GM18520 (cell line): ENCODE data around the gene DCK.
A peak's percentile ranks its signal among the peaks of the same experiment; 100 is the strongest.

Experiments
- ATAC-seq: cut with Tn5 transposase; IDR thresholded peaks from one replicate; pipeline ENCODE4 v1.9.1; 2021; ENCODE audit not compliant: unreplicated experiment

DCK gene

DNA sequence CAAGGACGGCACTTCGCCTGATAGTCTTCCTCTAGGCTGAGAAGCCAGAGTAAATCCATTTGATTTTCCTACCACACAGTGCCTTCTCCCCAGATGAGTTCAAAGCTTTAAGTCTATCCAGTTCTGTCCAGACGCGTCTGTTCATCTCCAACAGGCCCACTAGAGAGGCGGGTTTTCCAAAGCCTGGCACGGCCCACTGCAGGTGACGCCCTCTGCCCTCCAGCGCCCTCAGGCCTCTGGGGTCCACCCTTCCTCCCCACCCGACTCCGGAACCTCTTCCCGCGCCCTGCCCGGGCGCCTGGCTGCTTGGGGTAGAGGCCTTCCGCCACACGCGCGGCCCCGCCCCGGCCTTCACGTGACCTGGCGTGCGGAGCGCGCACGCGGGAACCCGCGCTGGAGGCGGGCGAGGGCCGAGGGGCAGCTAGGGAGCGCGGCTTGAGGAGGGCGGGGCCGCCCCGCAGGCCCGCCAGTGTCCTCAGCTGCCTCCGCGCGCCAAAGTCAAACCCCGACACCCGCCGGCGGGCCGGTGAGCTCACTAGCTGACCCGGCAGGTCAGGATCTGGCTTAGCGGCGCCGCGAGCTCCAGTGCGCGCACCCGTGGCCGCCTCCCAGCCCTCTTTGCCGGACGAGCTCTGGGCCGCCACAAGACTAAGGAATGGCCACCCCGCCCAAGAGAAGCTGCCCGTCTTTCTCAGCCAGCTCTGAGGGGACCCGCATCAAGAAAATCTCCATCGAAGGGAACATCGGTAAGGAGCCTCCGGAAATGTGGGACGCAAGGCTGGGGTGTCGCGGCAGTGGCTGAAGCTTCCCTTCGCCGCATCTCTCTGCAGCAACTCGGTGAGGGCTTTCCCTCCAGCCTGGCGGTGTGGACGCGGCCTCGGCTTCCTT, at the start of gene DCK:
Gene DCK, plus strand, starts transcription at position 469 of the 888 bp plus-strand sequence. Its CDS starts 187 bp downstream, at position 656.
- peak; percentile 85 for ATAC-seq

DNA sequence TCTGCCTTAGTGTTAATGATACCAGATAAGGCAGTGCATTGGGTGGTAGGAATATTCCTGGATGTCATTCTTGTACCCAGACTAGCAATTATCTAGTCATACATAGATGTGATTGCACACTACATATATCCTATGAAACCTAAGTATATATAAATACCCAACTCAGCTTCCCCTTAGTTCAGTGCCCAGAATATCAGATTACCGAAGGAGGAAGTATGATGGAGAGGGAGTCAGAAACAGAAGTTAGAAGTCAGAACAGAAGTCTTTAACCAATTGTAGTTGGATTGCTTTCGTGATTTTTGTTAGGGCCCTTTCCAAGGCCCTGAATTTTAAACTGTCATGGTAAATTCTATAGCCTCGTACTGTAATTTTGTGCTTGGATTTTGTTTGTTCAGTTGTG, 48.4 kb upstream of the DCK start:
- no peak for ATAC-seq

DNA sequence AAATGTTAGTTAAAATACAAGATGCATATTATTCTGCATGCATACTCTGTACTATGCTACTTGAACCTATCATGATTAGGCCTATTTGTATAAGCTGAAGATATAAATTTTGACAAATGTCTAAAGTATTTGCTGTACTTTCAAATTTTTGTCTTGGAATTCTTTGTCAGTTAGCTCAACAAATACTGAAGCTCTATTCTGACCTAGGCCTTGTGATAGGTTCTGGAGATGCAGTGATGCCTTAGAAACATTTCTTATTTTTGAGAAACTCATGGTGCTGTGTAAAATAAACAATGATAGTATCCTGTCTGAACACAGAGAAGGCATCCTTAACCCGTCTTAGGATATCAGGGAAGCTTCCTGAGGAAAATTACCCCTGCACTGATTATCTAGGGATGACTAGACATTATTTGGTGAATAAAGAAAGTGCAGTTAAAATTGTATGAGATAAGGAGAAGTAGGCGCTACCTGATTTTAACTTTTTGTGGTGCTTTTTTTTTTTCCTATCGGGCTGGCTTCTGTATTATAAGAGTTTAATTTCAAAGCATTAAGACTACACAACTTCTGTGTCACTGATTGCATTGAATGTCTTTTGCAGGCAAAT, 47.9 kb upstream of the DCK start:
- ATAC-seq, result no peak

DNA sequence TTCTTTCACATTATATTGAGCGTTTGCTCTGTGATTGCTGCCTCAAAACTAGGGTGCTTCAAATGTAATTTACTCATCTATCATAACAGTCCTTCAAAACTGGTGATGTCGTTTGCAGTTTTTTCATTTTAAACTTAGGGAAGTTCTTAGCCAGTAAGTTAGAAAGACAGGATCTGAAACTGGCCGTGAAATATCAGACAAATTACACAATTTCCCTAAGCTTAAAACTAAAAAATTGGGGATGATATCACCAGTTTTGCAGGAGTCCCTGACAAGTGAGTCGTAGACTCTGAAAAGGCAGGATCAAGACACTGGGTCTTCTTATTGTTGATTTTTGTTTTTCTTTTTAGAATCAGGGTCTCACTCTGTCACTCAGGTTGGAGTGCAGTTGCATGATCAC, 46.5 kb upstream of the DCK start:
- no peak for ATAC-seq

DNA sequence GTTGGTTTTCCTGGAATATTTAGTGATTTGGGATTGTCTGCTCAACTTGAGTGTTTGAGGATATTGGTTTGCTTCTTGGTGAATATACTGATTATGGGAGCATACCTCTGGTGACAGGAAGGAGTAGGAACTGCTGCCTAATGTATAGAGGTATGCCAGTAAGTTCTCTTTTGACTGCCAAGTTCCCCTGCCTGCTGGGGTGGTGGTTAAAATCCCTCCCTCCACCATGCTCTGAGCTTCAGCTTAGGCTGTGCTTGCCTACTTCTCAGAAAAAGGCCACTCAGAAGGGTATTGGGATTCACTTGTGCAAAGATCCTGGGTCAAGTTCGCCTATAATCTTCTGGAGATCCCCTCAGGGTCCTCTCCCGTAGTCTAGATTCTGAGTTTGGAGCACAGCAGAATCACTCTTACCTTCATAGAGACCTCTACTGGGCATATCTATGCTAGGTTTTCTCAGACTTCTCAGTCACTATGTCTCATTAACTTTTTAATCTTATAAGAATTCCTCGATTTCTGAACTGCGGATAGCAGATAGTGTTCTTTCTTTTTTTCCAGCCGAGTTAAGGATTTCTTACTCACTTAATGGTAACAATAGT, 44.7 kb upstream of the DCK start:
- no peak for ATAC-seq

DNA sequence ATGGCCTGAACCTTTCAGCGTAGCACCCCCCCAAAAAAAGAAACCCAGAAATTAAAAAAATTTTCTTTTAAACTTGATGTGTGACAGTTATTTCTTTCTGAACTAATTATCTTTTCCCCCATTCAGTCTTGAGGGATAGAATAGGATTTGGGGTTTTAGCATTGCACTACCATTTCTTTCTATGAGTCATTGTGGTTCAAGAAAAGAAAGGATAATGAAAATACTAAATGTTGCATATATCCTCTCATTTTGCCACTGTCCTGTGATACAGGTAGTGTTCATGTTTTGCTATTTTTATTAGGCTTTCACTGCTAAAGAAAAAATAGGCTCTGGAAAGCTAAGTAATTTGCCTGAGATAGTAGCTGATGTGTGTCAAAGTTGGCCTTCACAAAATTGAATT, 39.4 kb upstream of the DCK start:
- no peak for ATAC-seq

DNA sequence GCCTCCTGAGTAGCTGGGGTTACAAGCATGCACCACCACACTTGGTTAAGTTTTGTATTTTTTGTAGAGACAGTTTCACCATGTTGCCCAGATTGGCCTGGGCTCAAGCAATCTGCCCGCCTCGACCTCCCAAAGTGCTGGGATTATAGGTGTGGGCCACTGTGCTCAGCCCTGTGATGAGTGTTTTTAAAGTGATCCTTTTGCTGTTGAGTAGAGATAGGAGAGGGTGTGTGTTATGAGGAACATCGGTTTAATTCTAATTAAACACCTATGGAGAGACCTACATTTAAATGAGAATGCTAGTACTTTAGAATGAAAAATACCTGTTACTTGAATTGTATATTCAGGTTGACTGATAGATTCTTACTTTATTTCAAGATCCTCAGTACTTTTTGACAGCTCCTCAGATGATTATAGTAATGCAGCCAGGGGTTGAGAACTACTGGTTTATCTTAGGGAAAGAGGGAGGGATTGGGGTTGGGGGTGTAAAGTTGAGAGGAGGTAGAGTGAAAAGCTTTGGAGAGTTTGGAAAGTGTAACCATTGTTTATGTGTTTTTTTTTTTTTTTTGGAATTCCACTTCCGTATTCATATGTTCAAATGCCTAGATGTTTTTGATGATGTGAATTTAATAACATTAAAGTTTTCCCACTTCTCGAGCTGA, 36.8 kb upstream of the DCK start:
- no peak for ATAC-seq

DNA sequence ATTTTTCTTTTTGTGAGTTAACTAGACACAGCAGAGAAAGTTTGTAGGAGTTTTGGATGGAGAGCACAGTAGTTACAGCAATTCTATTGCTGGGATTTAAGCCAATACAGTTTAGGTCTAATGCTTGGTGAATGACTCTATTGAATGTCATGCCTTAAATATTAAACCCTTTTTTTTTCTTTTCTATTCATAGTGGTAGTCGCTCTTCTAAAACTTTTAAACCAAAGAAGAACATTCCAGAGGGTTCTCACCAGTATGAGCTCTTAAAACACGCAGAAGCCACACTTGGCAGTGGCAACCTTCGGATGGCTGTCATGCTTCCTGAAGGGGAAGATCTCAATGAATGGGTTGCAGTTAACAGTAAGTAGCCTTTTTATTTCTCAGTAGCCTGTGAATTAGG, 34.8 kb upstream of the DCK start:
- ATAC-seq, result no peak

DNA sequence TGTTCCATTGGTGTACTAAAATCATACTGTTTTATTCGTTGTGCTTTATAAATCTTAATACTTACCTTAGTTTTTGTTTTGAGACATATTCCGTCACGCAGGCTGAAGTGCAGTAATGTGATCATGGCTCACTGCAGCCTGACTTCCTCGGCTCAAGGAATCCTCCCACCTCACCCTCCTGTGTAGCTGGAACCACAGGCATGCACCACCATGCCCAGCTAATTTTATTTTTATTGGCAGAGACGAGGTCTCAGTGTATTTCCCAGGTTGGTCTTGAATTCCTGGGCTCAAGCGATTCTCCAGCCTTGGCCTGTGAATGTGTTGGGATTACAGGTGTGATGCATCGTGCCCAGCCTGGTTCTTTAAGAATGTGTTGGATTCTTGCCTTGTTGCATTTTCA, 24.4 kb upstream of the DCK start:
- no peak for ATAC-seq

DNA sequence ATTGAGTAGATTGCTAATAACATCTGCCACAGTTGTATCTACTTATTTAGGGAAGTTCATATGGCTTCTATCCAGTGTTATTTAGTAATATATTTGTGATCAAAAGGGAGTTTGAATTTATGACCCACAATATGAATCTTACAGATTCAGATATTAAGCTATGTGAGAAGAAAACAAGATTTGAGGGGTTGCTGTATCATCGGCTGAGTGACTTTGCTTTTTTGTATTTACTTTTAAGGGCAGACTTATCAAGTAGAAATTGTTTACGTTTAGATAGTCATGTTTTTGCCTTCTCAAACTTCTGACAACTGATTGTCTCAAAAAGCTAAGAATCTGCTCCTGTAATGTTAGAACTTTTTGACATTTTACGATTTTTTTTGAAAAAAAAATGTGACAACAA, 17.2 kb upstream of the DCK start:
- no peak for ATAC-seq

DNA sequence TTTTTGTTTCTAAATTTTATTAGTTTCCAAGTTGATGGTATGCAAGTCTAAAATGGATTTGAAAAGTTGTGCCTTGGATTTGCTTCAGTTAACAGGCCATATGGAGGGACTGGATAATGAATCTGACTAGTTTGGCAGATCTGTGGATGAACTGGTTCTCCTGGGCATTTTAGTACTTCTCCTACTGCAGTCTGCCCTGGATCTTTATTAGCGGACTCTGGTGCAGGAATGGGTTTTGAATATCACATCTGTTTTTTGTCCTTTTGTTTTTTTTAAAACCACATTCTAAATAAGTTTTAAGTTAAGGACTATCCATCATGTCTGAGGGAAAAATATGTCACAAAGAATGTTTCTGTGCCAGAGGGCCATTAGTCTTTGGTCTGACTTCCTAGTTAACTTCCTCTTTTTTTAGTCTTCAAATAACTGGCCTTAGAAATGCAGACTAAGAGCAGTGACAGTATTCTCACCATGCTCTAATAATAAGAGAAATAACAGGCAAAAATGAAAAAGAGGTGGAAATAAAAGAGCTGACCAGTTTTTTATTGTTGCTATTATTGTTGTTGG, 13.9 kb upstream of the DCK start:
- ATAC-seq, result no peak

DNA sequence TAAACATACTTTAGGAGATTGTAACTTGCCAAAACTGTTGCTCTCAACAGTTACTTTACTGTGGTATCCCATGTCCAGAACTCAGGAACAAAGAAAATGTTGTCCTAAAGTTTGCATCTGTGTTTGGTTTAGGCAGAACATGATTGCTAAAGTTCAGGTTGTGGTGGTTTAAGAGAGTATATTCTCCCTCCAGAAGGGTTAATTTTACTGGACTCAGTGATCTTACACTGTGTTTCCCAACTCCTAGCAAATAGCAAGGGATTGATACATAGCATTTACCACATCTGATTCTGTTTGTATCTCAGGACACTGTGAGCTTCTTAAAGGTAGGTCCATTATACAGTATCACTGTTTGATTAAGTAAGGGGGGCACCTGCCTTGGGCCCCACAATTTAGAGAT, 13.3 kb upstream of the DCK start:
- no peak for ATAC-seq

DNA sequence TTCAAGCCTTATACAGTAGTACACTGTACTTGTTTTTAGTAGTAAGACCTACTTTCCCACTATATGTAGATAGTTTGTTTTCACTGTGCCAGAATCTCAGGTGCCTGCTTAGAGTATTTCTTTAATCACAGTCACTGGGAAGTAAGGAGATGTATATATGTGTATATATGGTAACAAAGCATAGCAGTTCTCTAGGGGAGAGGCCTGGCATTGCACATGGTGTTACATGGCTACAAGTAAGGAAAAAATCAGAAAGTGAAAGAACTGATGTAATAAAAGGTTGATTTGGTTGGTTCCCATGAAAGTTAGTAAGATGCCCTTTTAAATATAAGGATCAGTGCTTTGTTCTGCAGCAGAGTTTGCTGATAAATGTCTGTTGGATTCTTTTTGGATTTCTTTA, 9.3 kb upstream of the DCK start:
- ATAC-seq, result no peak

DNA sequence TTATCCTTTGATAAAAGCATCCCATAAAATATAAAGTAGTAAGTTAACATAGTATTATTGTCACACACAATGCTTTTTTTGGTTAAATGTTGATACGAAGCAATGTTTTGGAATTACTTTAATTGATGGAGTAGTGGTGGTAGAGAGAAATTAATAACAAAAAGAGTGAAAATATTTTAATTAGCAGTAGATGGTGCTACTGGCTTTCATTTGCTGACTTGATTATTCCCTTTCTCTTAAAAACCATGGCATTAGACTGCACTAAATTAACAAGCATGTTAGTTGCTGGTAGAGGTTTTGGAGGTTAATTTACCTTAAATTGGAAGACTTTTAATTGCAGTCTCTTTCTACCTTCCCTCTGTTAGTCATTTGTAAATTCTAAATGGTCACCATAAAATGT, 8.9 kb upstream of the DCK start:
- no peak for ATAC-seq

DNA sequence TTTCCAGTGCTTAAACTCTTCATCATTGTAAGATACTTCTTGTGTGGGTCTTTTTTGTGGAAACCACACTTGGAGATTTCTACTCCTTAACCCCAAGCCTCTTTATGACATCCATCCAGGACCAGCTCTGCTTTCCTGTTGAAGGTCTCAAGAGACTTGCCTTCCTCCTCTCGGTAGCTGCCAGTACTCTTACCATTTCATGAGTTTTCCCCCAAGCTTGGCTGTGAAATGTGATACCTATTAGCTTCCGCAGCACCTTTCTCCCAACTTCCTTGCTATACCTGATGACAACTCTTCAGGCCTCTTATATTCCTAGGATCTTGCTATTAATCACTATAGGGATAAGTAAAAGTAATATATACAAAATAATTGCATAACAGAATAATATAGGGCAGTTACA, 1.9 kb upstream of the DCK start:
- no peak for ATAC-seq

DNA sequence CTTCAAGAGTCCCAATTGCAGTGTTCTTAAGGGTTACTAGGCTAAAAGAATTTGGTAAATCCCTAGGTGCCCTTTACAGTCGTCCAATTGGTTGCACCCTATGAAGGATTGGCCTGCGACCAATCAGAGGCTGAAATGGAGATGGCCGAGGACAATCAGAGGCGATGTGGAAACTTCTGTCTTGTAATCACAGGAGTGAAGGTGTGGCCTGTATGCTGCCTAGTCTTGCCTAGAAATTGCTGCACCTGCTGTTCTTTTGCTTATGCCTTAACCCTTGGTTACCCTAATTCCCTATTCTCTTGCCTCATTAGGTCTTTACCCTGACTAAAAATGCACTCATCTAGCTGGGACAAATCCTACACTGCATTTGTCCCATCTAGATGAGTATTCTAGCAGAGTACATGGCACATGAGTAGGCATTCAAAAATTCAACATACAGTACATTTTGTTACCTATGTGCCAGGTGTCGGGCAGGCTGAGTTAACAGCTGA, 1.0 kb upstream of the DCK start:
- ATAC-seq, result no peak

DNA sequence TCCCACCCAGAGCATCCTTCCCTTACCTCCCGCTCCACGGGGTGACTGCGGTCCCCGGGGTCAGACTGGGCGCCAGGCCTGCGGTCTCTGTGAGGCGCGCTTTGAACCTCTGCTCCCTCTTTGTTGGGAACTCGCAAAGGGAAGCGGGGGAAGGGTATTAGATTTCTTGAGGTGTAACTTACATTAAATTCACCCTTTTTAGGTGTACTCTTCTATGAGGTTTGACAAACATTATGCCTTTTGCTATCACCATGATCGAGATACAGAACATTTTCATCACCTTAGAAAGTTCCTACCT, 569 bp downstream of the DCK start:
- ATAC-seq, result no peak

DNA sequence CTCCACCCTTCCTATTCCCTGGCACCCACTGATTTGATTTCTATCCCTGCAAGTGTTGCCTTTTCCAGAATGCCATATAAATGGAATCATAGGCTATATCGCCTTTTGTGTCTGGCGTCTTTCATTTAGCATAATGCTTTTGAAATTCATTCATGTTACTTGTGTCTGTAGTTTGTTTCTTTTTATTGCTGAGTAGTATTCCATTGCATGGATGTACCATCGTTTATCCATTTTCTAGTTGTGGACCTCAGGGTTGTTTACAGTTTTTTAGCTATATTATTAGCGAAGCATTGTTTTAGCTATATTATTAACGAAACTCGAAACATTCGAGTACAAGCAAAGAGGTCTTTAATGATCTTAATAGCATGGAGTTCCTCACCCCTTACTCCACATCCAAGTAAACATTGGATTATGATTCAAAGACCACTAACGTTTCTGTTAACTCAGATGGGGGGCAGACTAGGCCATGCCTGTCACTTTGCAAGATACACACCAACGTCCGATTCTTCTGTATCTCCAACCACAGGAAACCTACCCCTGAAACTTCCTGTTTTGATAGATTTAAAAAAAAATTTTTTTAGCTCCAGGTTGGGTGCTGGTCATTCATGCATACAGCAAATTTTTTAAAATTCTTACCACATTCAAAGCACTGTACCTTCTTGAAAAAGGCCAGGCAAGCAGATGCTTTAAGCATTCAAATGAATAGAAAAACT, 1.1 kb downstream of the DCK start:
- peak; percentile 30 for ATAC-seq

DNA sequence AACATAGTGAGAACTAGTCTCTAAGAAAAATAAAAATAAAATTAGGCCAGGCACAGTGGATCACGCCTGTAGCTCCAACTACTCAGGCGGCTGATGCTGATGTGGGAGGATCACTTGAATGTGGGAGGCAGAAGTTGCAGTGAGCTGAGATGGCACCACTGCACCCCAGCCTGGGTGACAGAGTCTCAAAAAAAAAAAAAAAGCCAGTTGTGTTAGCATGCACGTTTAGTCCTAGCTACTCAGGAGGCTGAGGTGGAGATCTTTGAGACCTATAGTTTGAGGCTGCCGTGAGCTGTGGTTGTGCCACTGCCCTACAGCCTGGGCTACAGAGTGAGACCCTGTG, 2.5 kb downstream of the DCK start:
- no peak for ATAC-seq

DNA sequence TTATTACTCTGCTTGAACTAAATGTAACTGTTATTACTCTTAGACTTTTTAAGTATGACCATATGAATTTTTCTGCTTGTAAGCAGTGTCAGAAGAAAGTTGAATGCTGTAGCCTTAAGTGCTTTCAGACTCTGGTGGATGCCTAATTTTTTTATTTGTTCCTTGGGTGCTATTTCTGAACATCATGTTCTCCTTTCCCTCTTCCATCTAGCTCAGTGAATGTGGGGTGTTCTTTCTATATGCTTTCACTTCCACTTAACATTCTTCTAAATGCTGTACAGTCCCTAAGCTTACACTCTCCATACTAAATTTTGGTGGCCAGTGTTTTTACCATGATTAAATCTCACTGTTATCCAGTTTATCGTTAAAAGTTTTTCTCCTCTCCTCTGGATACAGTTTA, 3.6 kb downstream of the DCK start:
- no peak for ATAC-seq

DNA sequence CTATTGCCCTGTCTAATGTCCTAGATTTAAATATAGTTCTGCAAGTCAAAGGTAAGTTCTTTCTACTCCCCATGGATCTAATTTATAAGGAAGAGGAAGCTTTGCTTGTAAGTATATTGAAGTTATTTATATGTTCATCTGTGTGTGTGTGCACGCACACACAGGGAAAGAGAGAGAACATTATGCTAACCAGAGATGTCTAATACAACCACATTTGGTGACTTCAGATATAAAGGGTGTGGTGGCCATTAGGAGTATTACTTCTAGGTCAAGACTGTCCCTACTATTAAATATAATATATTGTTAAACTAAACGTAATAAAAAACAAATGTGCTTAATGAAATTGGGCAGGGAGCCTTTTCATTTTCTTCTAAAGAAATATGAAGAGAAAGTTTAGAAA, 4.1 kb downstream of the DCK start:
- no peak for ATAC-seq
